Activated gamma-delta T cell (primary cell): ENCODE data around the gene LYRM4.

Experiments used
- DNase-seq: peaks from one replicate; lab custom pipeline; 2025; lab: John Stamatoyannopoulos, UW
- total RNA-seq, 2 donors: gene quantifications; one replicate each; lab custom pipeline; 2026; lab: John Stamatoyannopoulos, UW

LYRM4 gene
- total RNA-seq, result 8.0 to 11.4 reads per million in 2 donors

DNA sequence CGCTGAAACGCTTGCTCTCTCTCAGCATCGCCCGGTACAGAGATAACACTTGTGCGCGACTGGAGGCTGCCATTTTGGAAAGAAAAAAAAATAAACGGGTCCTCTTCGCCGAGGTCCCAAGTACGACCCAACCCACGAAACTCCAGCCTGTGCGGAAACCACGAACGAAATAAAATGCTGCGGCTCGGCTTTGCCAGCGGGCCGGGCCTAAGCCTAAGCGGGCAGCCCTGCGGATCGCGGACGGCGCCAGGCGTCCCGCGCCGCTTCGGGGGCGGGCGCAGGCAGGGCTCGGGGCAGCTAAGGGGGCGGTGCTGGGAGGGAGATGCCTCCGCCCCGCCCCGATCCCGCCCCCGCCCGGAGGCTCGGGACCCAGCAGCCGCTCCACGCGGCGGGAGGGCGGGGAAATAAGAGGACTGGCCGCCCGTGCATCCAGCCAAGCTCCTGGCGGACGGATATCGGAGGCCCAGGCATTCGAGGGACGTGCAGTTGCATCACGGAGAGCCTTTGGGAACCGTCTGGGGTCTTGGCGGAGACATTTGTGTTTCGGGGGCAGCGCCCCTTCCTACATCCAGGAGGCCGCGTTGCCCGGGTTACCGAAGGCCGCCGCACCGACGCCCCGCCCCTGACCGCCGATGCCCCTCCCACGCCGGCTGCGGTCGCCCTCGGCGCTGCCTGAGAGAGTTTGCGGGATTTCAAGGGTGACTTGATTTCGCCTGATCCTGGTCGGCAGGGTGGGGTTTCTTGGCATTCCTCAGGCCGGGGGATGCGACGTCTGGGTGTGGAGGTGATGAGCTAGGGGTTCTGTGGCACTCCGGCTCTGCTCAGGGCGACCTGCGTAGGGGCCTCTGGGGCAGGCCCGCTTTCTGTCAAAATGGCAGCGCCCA lies at the start of gene LYRM4, which contains the start of gene FARS2:
TSS of gene LYRM4 (minus strand) at position 290 of the 884 bp plus-strand sequence. CDS start at position 73, 217 bp downstream.
TSS of gene FARS2 (plus strand) at position 853 of the 884 bp plus-strand sequence.
- DNase-seq, result peak; percentile 79

DNA sequence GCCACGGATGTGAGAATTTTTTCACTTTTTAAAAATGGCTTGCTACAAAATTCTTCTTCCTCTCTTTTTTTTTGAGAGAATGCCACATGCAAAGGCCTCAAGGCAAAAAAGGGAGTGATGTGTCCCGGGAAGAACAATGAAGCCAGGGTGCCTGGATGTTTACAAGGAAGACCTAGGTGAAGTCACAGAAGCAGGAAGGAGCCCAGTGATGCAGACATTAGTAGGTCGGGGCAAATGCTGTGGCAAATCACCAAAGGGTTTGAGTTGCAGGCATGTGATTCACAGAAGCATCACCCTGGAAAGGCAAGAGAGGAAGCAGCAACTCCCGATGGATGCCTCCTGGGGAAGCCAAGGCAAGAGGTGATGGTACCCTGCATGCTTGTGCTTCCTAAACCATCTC lies 47.3 kb upstream of the LYRM4 start:
- DNase-seq, result no peak

DNA sequence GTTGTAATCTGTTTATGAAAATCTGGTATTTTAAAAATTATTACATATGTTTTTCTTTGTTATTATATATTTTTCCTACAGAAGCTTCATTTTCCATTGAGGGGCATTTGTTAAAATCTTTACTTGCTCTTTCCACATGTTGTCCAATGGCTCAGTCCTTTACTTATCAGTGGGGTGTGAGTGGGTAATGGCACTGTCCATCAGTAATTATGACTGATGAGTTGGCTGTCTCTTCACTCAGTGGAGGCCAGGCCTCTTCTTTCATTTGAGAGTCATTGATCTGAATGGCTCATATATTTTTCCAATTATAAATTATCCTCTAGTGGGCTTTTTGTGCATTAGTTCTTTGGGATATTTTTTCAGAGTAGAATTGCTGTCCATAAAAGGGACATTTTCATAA lies 46.3 kb upstream of the LYRM4 start:
- DNase-seq, result no peak

DNA sequence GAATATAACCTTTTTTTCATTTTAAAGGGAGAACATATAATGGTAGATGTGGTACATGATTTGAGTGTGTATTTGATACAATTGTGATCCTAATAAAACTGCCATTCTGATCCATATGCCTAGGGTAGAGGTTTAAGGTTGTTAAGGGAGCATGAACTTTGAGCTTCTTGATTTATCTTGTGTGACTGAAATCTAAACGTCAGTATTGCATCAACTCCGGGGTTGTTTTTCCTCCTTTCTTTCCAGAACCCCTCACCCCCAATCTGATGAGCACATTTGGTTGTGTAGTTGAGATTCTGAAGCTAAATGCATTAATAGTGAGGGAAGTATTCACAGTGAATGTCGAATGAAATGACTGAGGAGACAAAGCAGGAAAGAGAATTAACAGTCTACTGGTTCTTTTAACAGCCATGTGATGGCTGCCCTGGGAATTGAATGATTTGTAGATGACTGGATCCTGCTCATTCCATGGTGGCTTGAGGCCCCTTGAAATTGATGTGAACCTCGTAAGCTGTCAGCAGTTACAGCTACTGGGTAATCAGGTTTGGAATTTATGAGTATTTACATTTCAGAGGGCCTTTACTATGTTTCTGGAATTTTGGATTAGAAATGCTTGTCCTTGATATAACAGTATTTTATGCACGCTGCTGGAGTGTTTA lies 45.3 kb upstream of the LYRM4 start:
- DNase-seq, result no peak

DNA sequence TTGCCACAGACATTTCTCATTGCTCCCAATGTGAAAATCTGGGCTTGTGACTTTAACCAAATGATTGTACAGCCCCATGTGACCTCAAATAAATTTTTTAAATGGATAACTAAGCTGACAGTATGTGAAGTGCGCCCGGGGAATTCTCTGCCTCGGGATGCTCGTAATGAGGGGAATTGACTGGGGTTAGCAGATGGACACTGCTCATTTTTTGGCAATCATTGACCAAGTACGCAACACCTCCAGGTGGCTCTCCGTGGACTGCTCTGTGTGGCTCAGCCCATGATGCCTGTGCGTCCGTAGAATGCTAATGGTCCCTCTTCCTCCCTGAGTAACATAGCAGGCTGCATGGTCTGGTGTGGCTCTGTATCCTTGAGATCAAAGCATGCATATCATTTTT lies 42.9 kb upstream of the LYRM4 start:
- DNase-seq, result no peak

DNA sequence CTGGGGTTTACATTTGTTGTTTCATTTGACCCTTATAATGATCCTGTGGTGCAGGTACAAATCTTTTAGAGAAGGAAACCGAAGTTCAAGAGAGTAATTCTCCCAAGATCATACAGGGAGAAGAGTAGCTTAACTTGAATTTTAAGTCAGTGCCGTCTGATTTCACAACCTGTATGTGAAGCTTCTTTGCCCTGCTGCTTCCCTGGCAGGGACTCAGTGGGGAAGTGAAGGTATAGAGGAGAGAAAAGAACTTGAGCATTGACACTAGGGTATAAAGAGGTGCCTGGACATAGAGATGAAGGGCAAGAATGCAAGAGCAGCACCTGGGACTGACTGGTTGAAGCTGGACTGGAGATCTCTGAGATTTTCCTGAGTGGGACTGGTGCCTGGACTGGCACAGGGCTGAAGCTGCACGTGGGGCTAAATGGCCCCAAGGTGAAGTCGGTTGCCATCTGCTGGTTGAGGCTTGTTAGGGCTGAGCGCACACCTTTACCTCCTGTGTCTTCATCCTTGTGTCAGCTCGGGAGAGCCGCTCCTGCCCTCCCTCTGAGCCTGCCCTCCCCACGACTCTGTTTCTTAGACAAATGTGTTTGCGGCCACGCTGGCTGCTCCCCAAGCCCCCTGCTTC lies 42.4 kb upstream of the LYRM4 start:
- DNase-seq, result no peak

DNA sequence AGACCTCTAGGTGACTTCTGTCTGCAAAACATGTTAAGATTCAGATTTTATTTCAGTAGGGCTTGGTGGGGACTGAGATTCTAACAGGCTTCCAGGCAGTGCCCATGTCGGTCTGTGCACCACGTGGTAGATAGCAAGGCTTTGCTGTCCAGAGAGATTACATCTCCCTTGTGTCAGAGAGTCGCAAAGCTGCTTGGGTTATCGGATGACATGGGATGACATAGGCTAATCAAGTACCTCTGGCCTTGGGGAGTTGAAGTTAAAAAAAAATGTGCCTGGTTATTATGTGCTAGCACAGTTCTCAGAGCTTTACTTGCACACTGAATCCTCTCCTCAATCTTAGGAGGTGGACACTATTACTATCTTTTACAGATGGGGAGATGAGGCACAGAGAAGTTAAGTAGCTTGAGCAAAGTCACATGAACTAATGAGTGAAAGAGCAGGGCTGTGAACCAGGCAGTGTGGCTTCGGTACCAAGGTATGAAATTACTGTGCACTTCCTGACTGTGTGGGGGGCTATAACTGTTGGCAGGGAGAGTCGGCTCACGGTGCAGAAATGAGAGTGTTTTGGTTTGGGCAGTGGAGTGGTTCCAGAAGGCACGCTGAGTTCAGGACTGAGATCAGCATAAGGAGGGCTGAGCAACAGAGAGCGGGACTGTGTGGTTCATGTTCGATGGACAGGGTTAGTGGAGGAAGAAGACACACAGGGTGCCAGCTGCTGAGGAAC lies 41.6 kb upstream of the LYRM4 start:
- no peak for DNase-seq

DNA sequence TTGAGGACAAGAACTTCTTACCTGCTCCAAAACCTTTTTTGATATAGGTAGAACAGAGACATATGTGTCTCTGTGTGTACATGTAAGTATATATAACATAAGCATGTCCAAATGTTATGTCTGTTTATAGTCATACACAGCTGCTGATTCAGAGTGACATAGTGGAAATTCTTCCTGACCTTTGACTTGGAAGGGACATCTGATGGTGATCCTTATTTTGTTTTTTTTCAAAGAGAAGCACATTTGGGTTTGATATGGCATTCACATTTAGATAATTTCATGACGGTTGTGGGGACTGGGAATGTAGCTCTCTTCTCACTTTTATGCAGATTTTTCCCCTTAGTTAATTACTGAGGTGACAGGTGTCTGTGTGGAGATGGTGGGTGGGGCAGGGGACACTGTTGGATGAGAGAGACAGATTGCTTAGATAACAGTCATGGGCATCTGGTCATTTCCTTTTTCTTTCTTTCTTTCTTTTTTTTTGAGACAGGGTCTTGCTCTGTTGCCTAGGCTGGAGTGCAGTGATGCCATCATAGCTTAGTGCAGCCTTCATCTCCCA lies 39.5 kb upstream of the LYRM4 start:
- DNase-seq, result no peak

DNA sequence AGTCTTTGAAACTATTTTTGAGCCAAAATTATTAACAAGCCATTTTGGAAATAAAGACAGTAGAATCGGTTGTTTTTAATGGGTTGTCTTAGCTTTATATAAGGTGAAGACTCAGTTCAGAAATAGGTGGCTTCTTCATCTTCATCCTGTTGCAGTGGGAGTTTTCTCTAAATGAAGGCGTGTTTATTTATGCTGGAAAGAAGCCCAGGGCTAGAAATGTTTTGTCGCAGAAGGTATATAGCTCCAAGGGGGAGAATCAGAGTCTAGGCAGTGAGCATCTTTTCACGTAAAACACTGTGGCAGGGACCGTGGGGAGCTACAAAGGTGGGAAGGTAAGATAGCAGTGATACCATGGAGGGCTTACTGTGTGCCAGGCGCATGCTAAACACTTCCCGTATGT lies 34.9 kb upstream of the LYRM4 start:
- no peak for DNase-seq

DNA sequence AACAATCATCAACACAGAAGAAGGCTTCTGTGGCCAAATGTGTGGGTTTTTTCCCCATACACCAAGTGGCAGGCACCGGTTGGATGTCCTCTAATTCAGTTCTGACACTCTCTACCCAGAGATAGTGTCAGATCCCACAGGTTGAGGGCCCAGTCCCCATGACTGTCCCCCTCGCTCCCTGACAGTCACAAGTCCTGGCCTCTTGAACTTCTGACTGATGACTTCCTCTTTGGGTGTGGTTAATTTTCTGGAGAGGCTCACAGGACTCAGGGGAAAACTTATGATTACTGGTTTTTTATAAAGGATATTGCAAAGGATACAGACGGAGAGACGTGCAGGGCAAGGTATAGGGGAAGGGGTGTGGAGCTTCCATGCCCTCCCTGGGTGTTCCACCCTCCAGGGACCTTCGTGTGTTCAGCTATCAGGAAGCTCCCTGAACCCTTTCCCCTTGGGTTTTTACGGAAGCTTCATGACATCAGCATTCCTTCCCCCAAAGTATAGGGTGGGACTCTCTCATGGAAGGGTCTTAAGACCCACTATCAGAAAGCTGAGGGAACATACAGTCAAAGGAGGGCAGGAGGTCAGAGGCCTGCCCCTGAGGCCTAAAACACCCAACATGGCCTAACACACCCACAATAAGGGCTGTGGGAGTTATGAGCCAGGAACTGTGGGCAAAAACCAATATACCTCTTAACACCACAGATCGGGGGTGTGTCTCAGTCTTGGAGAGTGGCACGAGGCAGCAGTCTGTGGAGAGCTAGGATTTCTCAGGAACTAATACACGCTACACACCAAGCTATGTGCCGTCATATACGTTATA lies 33.9 kb upstream of the LYRM4 start:
- DNase-seq, result no peak

DNA sequence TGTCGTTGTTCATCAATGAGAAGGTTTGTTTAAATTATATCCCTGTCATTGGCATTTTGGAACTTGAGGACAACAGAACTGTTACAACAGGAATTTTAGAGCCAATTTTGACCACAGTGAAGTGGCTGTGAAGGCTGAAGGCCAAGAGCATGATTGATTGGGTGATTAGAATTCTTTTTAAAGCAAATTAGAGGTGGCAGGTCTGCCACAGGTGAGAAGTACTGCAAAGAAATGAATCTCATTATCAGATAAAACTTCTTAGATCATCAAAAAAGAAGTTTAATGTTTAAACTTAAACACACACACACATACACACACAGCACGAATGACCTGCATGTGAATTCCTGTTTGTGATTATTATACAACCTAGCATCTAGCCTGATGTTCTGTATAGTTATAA lies 32.9 kb upstream of the LYRM4 start:
- no peak for DNase-seq

DNA sequence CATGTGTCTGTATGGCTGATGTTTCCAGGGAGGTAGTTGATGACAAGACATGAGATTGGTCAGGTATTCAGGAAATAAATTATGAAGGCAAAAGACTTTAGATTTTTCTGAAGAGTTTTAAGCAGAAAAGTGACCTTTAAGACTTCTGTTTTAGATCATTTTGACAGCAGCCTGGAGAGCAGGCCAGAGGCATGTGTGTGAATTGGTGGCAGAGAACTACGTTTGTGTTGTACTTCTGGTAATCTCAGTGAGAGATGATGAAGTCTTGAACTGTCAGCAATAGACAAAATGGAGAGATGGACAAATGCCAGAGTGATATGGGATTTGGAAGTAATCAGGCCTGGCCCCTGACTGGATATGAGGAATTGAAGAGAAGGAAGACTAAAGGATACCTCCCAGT lies 31.4 kb upstream of the LYRM4 start:
- no peak for DNase-seq

DNA sequence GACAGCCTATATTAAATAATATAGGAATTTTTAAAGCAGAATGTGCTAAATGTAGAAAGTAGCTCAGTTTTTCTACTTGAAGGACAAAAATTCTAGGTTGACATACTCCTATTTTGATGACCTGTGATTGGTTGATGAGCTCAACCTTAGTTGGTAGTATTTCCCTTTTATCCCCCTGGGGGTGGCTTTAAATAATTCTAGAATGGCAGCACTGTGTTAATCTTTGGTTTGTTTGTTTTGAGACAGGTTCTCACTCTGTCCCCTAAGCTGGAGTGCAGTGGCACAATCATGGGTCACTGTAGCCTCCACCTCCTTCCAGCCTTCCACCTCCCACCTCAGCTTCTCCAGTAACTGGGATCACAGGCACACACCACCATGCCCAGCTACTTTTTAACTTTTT lies 29.8 kb upstream of the LYRM4 start:
- no peak for DNase-seq

DNA sequence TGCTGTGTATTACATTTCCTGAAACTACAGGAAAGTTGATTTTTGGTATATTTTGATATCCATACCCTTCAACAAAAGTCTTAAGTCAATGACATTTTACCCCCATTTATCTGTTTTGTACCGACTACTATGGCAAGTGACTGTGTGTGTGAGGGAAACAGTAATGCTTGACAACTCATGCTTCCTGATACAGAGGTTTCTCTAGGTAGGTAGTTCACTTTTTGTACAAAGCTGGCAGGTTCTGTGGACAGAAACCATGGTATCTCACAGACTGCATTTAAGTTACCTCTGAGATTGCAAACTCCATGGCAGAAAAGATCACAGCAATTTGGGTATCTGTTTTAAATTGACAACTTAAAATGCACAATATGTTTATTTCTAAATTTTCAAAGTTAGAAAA lies 29.3 kb upstream of the LYRM4 start:
- no peak for DNase-seq

DNA sequence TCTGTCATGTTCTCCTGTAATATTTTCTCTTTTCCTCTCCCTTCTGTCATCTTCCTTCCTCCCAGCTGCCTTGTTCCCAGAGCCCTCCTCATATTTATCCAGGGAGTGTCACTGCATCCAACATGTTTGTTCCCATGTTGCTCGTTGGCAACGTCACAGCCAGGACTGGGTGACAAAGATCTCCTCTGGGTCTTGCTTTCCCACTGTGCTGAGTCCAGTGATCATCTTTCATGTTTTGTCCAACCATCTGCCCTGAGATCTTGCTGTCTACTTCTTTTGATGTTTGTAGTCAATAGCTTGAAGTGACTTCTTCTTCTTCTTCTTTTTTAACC lies 27.2 kb upstream of the LYRM4 start:
- no peak for DNase-seq

DNA sequence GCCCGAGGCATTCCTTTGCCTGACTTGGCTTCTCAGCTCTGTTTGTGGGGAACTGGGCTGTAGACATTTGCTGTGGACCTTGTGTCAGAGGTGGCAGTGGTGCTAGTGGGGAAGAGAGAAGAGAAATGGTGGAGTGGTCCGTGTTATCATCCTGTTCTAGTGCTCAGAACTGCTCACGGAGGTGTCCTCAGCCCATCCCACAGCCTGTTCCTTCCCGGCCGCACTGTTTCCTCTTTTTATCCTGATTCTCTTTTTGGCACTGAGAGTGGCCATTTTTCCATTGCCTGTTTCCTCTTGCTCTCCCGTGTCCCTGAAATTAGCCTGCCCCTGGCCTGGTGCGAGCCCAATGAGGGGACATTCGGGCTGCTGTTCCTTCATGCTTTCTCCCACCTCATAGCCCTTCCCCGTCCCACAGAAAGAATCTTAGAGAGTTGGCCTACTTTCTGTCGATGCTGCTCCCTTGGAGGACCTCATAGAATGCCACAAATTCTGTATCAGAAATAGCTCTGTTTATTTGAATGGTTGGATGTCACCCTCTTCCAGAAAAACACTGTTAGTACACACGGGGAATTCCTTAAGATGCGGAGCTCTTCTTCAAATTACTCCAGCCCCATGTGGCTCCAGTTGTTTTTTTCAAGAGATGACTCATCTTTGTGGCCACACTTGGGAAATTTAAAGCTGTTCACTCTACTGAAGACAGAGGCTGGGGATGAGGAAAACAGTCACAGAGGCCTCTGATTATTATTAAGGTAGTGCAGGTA lies 26.6 kb upstream of the LYRM4 start:
- DNase-seq, result no peak

DNA sequence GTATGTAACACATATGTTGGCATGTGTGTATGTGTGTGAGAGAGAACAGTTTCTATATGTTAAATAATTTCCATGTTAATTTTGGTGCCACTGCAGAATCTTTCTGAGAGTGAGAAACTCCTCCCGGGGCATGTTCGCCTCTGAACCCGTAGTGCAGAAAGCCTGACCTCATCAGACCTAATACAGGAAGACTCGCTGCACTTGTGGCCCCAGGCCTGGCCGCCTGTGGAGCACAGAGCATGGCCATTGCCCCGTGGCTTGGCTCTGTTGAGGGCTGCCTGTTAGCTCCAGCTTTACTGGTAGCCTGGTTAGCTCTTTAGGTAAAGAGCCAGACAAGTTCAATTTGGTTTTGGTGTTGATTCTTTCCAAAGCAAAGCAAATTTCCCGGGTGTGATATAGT lies 26.0 kb upstream of the LYRM4 start:
- no peak for DNase-seq

DNA sequence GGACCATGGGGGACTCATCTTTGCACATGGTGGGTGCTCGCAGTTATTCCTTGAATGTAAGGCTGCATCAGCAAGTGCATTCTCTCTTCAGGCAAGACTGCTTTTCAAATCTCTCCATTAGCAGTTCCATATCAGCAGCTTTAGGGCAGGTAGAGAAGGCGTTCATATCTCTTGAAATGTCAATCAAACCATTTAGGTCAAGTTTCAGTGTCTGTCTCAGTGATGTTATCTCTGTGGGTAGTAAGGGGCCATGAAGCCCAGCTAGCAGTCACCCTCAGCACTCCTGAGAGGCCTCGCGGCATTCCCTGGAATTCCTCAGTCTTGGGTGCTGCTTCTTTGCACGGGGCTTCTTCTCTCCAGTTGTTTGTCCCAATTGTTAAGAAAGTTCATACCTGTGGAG lies 24.8 kb upstream of the LYRM4 start:
- no peak for DNase-seq

DNA sequence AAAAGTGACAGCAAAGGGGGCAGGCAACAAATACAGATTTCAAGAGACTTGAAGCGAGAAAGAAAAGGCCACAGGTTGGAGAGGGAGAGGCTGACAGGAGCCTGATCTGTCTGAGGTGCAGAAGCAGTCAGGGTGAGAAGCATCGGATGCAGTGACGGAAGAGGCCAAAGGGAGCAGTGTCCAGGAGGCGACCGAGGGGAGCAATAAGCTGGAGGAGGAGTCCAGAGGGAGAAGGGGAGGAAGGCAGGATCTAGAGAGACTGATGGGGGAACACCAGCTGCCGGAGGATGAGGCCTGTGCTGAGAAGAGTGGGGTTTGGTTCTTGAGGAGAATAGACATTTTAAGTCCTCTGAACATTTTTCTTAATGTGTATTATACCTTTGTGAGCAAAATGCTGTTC lies 24.3 kb upstream of the LYRM4 start:
- no peak for DNase-seq

DNA sequence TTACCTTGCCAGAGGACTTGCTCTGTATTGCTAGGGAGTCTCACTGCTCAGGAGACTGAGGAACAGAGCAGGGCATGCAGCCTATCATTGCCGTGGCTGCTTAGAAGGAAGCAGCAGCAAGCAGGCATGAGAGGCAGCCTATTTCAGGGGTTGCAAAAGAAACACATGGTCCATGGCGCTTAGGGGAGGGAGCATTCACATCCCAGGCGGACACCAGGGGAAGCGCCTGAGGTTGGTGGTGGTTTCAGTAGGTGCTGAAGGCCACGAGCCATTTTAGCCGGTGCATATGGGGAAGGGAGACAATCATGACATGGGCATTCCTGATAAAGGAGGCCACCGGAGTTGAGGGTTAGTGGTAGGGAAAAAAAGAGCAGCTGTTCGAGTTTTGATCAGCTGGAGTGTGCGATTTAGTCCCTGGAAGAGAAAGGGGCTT lies 21.5 kb upstream of the LYRM4 start:
- no peak for DNase-seq
